ENCODE measurements around the gene TMPRSS5. TPM values are rescaled to one million over a fixed set of nuclear protein-coding genes. Genes with fewer than 3 reads are reported as not detected.
"Not testable (repeated sequence)": the region's sequence is repeated elsewhere in the genome, so short reads cannot be mapped to it uniquely, and the experiment has no call there.

Gene TMPRSS5
- total RNA-seq, 1 donor from 2014 or later: 0.34 TPM

DNA sequence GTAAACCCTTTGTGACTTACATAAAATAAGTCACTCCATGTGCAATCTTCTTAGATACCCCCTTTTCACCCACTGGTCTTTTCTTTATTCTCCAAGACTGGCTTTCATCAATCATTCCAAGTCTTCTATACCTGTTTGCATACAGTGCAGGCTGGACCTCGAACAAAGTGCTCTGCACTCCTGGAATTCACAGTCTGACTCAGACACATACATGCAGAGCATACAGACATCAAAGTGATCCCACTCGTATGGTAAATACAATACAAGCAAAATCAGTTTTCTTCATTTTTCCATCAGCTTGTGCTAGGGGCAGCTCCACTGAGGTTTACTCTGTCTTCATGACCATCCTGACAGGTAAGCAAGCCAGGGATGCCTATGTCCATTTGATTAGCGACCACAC, 16.8 kb upstream of the TMPRSS5 start:
- Histone ChIP-seq H3K27ac (ENCODE audit: low read depth, low read length) (no peak overlapping the region), H3K36me3 (ENCODE audit: insufficient read depth, low read length) (no peaks in the 10 kb centered on the region), H3K79me2 (ENCODE audit: insufficient read depth, low read length) (no peaks in the 10 kb centered on the region), H3K4me3 (ENCODE audit: insufficient read depth, low read depth, low read length) (no peak overlapping the region), H3K27me3 (ENCODE audit: insufficient read depth, low read length) (no peaks in the 10 kb centered on the region), H3K4me2 (ENCODE audit: low read length) (no peak overlapping the region), H3K9ac (ENCODE audit: low read length) (no peak overlapping the region), H2AFZ (ENCODE audit: low read depth, low read length) (no peak overlapping the region), H3K4me1 (ENCODE audit: insufficient read depth, low read length) (no peaks in the 10 kb centered on the region), H4K20me1 (ENCODE audit: insufficient read depth, low read length) (no peaks in the 10 kb centered on the region), H3K9me3 (ENCODE audit: insufficient read depth, low read depth, low read length) (no peaks in the 10 kb centered on the region)
- no peak overlapping the region for H3K4me3 Mint-ChIP-seq (ENCODE audit: unreplicated experiment)
- FAIRE-seq (no peak), DNase-seq (ENCODE audit: low read depth) (no peak)
- peaks cover 5% of the 10 kb centered on the region for H3K36me3 Mint-ChIP-seq (ENCODE audit: low read depth, unreplicated experiment)
- TF ChIP-seq, protein P1, sequence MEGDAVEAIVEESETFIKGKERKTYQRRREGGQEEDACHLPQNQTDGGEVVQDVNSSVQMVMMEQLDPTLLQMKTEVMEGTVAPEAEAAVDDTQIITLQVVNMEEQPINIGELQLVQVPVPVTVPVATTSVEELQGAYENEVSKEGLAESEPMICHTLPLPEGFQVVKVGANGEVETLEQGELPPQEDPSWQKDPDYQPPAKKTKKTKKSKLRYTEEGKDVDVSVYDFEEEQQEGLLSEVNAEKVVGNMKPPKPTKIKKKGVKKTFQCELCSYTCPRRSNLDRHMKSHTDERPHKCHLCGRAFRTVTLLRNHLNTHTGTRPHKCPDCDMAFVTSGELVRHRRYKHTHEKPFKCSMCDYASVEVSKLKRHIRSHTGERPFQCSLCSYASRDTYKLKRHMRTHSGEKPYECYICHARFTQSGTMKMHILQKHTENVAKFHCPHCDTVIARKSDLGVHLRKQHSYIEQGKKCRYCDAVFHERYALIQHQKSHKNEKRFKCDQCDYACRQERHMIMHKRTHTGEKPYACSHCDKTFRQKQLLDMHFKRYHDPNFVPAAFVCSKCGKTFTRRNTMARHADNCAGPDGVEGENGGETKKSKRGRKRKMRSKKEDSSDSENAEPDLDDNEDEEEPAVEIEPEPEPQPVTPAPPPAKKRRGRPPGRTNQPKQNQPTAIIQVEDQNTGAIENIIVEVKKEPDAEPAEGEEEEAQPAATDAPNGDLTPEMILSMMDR (IDR thresholded peaks at IDR 0.05; ENCODE audit: insufficient read depth, low read depth, low read length): no peak
- no peak for TF ChIP-seq EZH2 (IDR thresholded peaks at IDR 0.05; ENCODE audit: insufficient read depth, low read length)
- H3K27me3 Mint-ChIP-seq (ENCODE audit: low read depth, unreplicated experiment): no peaks in the 10 kb centered on the region
- H3K4me1 Mint-ChIP-seq (ENCODE audit: low read depth, unreplicated experiment): peaks cover 4% of the 10 kb centered on the region
- H3K27ac Mint-ChIP-seq (ENCODE audit: unreplicated experiment): no peak overlapping the region
- peaks cover 3% of the 10 kb centered on the region for H3K9me3 Mint-ChIP-seq (ENCODE audit: unreplicated experiment)

DNA sequence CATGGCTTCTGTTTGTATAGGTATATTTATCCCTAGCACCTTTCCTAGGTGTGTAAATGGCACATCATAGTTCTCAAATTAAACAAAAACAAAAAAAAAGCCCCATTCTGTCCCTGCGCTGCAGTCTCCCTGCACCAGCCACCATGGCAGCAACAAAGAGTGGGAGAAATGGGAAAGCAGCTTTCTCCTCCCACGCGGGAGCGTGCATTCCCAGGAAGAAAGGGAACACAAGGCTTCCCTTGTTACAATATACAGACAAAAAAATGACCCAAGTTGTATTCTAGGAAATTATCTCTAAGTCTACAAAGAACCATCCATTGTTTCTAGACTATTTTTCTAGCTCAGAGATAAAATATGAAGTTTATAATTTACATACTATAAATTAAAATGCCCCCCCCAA, 16.1 kb upstream of the TMPRSS5 start:
- no peak overlapping the region for H3K27ac Mint-ChIP-seq (ENCODE audit: unreplicated experiment)

DNA sequence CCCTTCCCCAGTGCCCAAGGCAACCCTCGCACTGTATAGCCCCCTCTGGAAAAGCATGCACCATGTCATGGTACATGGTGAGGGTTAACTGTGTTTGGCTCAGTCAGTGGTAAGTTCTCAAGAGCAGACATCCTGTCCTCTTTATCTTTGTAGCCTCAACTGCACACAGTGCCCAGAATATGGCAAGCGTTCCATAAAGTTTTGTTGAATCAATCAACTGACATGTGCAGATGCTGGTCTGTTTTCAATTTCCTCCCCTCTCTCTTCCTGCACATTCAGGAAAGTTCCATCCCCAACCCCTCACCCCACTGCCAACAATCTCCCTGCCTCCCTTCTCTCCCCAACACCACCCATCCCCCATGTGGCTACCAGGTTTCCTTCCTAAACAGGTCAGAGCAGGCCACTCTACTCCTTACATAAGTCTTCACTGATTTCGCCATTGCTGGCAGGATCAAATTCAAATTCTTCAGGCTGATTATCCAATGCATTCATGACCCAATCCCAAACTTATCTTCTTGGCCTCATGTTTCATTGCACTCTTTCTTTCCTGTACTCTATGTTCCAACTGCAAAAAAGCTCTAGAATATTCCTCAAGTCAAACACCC, 15.5 kb upstream of the TMPRSS5 start:
- Histone ChIP-seq H3K4me3 (ENCODE audit: insufficient read depth, low read depth, low read length) (no peak overlapping the region), H3K9me3 (ENCODE audit: insufficient read depth, low read depth, low read length) (no peaks in the 10 kb centered on the region), H2AFZ (ENCODE audit: low read depth, low read length) (no peak overlapping the region), H3K27me3 (ENCODE audit: insufficient read depth, low read length) (no peaks in the 10 kb centered on the region), H4K20me1 (ENCODE audit: insufficient read depth, low read length) (no peaks in the 10 kb centered on the region), H3K4me1 (ENCODE audit: insufficient read depth, low read length) (no peaks in the 10 kb centered on the region), H3K27ac (ENCODE audit: low read depth, low read length) (no peak overlapping the region), H3K4me2 (ENCODE audit: low read length) (no peak overlapping the region), H3K9ac (ENCODE audit: low read length) (no peak overlapping the region), H3K79me2 (ENCODE audit: insufficient read depth, low read length) (no peaks in the 10 kb centered on the region), H3K36me3 (ENCODE audit: insufficient read depth, low read length) (no peaks in the 10 kb centered on the region)
- H3K27me3 Mint-ChIP-seq (ENCODE audit: low read depth, unreplicated experiment): no peaks in the 10 kb centered on the region
- H3K4me3 Mint-ChIP-seq (ENCODE audit: unreplicated experiment): no peak overlapping the region
- DNase-seq (ENCODE audit: low read depth) (no peak), FAIRE-seq (no peak)
- no peak overlapping the region for H3K27ac Mint-ChIP-seq (ENCODE audit: unreplicated experiment)
- H3K4me1 Mint-ChIP-seq (ENCODE audit: low read depth, unreplicated experiment): peaks cover 4% of the 10 kb centered on the region
- peaks cover 11% of the 10 kb centered on the region for H3K36me3 Mint-ChIP-seq (ENCODE audit: low read depth, unreplicated experiment)
- TF ChIP-seq EZH2 (IDR thresholded peaks at IDR 0.05; ENCODE audit: insufficient read depth, low read length): no peak
- TF ChIP-seq, protein P1 (IDR thresholded peaks at IDR 0.05; ENCODE audit: insufficient read depth, low read depth, low read length): no peak
- H3K9me3 Mint-ChIP-seq (ENCODE audit: unreplicated experiment): peaks cover 12% of the 10 kb centered on the region

More for the DNA sequence above, 16.1 kb upstream of the TMPRSS5 start:
- TF ChIP-seq, protein P1 (IDR thresholded peaks at IDR 0.05; ENCODE audit: insufficient read depth, low read depth, low read length): no peak
- no peak for TF ChIP-seq EZH2 (IDR thresholded peaks at IDR 0.05; ENCODE audit: insufficient read depth, low read length)
- Histone ChIP-seq H3K27ac (ENCODE audit: low read depth, low read length) (no peak overlapping the region), H3K4me3 (ENCODE audit: insufficient read depth, low read depth, low read length) (no peak overlapping the region), H3K4me1 (ENCODE audit: insufficient read depth, low read length) (no peaks in the 10 kb centered on the region), H3K27me3 (ENCODE audit: insufficient read depth, low read length) (no peaks in the 10 kb centered on the region), H2AFZ (ENCODE audit: low read depth, low read length) (no peak overlapping the region), H3K36me3 (ENCODE audit: insufficient read depth, low read length) (no peaks in the 10 kb centered on the region), H3K9ac (ENCODE audit: low read length) (no peak overlapping the region), H4K20me1 (ENCODE audit: insufficient read depth, low read length) (no peaks in the 10 kb centered on the region), H3K9me3 (ENCODE audit: insufficient read depth, low read depth, low read length) (no peaks in the 10 kb centered on the region), H3K79me2 (ENCODE audit: insufficient read depth, low read length) (no peaks in the 10 kb centered on the region), H3K4me2 (ENCODE audit: low read length) (no peak overlapping the region)
- Mint-ChIP-seq H3K4me3 (ENCODE audit: unreplicated experiment) (no peak overlapping the region), H3K36me3 (ENCODE audit: low read depth, unreplicated experiment) (peaks cover 9% of the 10 kb centered on the region), H3K9me3 (ENCODE audit: unreplicated experiment) (peaks cover 8% of the 10 kb centered on the region), H3K4me1 (ENCODE audit: low read depth, unreplicated experiment) (peaks cover 4% of the 10 kb centered on the region), H3K27me3 (ENCODE audit: low read depth, unreplicated experiment) (no peaks in the 10 kb centered on the region)
- no peak for FAIRE-seq
- DNase-seq (ENCODE audit: low read depth): no peak

DNA sequence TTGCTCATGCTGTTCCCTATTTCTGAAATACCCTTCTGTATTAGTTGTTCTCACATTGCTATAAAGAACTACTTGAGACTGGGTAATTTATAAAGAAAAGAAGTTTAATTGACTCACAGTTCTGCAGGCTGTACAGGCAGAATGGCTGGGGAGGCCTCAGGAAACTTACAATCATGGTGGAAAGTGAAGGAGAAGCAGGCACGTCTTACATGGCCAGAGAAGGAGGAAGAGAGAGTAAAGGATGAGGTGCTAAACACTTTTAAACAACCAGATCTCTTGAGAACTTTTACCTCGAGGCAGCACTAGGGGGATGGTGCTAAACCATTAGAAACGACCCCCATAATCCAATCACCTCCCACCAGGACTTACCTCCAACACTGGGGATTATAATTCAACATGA, 14.4 kb upstream of the TMPRSS5 start:
- H3K27ac Mint-ChIP-seq (ENCODE audit: unreplicated experiment); H3K9ac ChIP-seq (ENCODE audit: low read length); H4K20me1 ChIP-seq (ENCODE audit: insufficient read depth, low read length); H3K4me3 ChIP-seq (ENCODE audit: insufficient read depth, low read depth, low read length); H3K27me3 Mint-ChIP-seq (ENCODE audit: low read depth, unreplicated experiment); H3K9me3 ChIP-seq (ENCODE audit: insufficient read depth, low read depth, low read length); H2AFZ ChIP-seq (ENCODE audit: low read depth, low read length); DNase-seq (ENCODE audit: low read depth); H3K36me3 ChIP-seq (ENCODE audit: insufficient read depth, low read length); H3K4me1 ChIP-seq (ENCODE audit: insufficient read depth, low read length); H3K79me2 ChIP-seq (ENCODE audit: insufficient read depth, low read length); H3K27ac ChIP-seq (ENCODE audit: low read depth, low read length); H3K4me2 ChIP-seq (ENCODE audit: low read length); H3K4me1 Mint-ChIP-seq (ENCODE audit: low read depth, unreplicated experiment); FAIRE-seq; H3K27me3 ChIP-seq (ENCODE audit: insufficient read depth, low read length); H3K4me3 Mint-ChIP-seq (ENCODE audit: unreplicated experiment): not testable (repeated sequence)
- H3K9me3 Mint-ChIP-seq (ENCODE audit: unreplicated experiment): peaks cover 12% of the 10 kb centered on the region
- H3K36me3 Mint-ChIP-seq (ENCODE audit: low read depth, unreplicated experiment): peaks cover 12% of the 10 kb centered on the region
